Hypothalamus (tissue), 51 donors: ENCODE data around the gene MPP3.

Source experiments
- DNase-seq, 51 donors: peaks; one replicate each; lab custom pipeline; 2025; lab: John Stamatoyannopoulos, UW

MPP3 gene

DNA sequence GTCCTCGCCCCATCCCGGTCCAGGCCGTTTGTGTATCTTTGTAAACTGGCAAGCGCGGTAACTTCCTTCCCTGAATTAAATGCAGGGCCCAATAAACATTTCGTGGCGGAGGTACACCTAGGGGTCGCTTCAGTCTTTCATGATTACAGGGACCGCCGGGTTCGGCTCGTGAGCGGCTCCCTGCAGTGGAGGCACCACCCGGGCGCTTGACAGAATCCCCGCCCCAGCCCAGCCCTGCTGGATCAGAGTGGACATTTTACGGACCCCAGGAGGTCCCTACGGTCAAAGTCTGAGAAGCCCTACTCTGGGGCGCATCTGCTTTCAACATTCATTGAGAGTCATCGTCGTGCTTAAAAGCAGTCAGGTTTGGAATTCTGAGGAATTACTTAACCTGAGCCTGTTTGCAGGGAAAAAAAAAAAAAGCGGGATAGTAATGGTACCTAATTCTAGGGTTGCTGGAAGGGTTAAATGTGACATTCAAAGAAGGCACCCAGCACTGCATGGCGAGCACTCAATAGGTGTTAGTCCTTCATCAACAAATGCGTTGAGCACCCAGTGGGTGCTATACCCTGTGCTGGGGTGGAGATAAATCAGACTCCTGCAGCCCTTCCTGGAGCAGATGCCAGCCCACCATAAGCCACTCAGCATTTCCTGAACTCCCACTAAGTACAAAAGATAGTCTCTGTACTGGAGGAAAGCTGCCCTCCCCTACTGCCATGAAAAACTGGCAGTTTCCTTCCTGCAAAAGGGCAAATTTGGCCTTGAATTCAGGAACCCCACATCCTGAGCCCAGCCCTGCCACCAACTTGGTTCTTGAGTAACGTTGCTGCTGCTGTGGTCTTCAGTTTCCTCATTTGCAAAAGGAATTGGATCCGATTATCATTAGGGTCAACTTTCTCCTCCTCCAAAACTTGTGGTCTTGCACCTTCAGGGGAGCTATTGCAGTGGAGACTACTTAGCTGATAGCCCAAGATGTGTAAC is 53.5 kb downstream of the MPP3 start:
- DNase-seq = peak in 7 of 51 donors; percentile 39 to 71 (median 57)

- peak; percentile 19 to 96 (median 87) for DNase-seq
These were observed 54.4 kb downstream of the MPP3 start, which contains the start of gene DUSP3 for GRCh38 chr17:43778337-43779144. DUSP3 (minus strand) TSS chr17:43778977; CDS start chr17:43778924, 53 bp downstream.

DNA sequence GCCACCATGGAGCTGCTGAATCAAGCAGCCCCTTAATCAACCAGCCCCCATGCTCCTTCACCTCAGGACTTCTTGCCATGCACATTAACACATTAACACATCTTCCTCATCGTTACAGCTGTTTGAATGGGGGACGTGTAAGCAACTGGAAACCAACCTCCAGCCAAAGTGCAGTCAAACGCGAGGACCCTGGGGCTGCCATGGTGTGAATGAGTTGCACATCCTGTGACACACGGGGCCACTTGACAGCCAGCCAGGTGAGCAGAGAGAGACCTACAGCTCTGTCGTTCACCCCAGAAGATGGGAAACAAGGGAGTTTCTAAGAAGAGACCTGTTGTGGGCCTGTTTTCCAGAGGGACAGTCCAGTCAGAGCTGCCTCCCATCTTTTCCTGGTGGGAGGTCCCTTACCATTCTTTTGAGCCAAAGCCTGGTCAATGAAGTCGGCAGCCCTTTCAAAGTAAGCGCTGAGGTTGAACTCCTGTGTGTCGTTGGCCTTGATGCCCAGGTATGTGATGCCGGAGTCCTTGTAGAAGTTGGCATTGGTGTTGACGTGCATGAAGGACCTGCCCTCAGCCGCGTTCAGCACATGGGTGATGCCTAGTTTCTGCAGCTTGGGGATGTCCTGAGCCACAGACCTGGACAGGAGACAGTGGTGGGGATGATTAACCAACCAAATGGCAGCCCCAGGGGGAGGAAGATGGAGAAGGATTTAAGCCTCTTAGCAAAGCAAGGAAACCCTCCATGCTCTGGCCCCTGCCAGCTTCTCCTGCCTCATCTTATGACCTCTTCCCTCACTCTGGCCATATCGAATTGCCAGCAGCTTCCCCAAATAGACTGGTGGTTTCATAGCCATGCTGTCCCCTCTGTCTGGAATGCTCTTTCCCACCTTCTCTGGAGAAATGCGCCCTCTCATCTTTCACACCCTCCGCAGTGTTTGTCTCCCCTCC is 58.4 kb downstream of the MPP3 start:
- DNase-seq = no peak

DNA sequence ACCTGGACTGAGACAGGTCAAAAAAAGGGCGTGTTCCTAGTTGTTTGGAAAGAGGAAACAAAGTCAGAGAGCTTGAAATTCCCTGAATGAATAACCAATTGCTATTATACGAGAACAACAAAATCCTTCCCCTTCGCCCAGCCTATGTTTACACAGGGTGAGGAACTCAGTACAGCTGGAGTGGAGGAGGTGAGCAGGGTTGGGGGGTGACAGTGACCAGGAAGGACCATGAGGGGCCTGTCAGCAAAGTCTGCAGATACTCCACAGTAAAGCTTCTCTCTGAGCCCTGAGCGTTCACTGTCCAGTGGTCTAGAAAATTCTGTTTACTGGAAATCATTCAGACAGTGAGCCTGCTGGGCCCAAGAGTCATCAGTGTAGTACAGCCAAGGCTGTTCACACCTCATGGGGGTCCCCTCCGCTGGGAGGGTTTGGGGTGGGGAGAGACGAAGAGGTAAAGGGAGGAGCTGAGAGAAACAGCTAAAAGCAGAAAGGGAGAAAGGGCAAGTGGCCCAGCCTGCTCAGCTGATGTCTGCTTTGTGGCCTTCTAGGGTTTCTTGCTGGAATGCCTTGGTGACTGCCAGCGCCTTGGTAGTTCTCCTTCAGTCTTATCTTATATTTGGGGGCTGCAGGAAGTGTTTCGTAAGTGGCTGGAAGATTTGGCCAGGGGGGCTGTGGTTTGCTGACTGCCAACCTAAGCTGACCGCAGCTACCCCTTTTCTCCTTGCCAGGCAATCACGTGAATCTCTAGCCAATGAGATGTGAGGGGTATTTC is 59.9 kb downstream of the MPP3 start:
- peak in 6 of 51 donors; percentile 19 to 34 (median 24) for DNase-seq

- DNase-seq = no peak
These were observed 61.5 kb downstream of the MPP3 start for GRCh38 chr17:43771463-43771862.

GRCh38 chr17:43770957-43771356 is 62.0 kb downstream of the MPP3 start:
- DNase-seq = no peak

- DNase-seq = no peak
These were observed 63.1 kb downstream of the MPP3 start for GRCh38 chr17:43769859-43770258.

GRCh38 chr17:43769426-43769825 is 63.5 kb downstream of the MPP3 start:
- DNase-seq = no peak

GRCh38 chr17:43768943-43769342 is 64.0 kb downstream of the MPP3 start:
- no peak for DNase-seq

GRCh38 chr17:43768382-43768781 is 64.6 kb downstream of the MPP3 start:
- DNase-seq = peak in 18 of 51 donors; percentile 12 to 42 (median 22)

DNA sequence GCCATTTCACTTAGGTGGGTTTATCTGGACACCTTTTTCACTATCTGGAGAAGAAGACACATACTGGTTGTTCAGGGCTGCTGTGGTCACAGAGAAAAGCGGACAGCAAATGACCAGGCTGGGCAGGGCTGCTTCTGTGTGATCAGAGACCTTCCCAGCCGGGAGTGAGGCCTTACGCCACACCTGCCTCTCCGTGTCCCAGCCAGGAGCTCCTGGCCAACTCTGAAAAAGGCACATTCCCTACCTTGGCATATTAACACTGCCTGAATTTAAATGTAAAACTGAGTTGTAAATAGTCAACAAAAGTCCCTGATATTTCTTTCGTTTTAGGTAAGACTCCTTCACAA is 65.3 kb downstream of the MPP3 start:
- DNase-seq = no peak

DNA sequence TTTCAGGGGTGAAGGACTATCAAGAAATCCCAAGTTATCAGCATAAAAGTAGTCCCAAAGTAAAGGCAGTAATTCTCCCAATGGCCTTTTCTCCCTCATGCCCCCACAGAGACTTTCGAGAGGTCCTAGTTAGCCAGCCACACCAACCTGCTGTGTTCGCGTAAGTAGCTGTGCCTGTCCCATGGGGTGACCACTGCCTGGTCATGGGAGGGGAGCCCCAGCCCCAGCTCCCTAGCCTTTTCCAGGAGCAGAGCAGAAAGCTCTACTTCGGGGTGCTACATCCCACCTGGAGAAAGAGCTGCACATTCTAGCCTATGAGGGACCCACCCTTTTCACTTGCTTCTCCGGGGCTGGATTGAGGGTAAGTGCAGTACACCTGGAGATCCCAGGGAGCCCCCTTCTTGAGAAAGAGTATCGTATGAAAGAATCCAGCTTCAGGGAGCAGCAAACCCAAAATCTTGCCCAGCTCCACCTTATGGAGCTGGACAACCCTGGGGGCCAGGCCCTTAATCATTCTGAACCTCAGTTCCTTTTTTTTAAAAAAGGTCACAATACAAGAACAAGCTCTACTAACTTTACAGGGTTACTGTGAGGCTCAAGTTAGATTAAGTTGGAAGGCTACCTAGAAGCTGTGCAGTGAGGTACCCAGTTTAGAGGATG is 65.8 kb downstream of the MPP3 start:
- no peak for DNase-seq

DNA sequence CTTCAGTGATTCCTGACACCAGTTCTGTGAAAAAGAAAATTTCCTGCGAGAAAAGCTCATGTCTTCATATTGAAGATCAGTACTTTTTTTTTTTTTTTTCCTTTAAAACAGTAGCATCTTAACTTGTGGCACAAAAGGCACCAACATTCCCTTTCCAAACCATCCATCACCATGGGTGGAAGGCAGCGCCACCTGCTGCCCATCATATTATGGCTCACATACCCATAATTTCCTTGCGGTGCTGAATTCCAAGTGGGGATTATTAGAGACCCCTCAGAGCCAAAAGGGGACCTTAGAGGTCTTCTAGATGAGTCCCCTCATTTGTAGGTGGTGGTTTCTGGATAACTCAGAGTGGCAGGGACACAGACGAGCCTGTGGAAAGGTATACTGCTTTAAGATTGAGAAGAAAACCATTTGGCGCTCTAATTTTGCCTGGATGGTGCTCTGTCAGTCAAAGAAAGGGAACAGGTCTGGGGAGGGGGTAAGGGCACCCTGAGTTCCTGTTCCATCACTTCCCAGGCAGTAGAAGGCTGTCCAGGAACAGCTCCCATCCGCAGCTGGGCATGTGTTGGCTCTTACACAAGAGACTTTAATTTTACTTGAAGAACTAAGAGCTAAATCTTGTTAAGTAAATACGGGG is 66.4 kb downstream of the MPP3 start:
- peak in 18 of 51 donors; percentile 11 to 67 (median 46) for DNase-seq

- DNase-seq = peak in 50 of 51 donors; percentile 23 to 97 (median 78)
These were observed 72.6 kb downstream of the MPP3 start for GRCh38 chr17:43760254-43760852.

DNA sequence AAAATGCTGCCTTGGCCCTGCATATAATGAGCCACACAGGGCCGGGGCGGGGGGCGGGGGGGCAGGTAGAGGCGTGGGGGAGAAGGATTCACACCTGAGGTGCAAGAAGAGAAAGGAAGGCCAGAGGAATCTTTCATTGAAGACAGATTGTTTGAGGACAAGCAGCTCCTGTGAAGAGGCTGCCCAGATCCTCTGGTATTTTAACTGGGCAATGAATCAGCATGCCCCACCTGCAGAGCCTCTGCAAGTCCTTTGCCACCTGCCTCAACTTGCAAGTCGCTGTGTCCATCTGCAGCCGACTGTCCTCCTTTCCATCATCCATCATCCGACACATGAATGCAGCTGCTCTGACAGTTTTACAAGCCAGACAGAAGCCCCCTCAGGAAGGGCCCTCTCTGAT is 73.1 kb downstream of the MPP3 start:
- no peak for DNase-seq

DNA sequence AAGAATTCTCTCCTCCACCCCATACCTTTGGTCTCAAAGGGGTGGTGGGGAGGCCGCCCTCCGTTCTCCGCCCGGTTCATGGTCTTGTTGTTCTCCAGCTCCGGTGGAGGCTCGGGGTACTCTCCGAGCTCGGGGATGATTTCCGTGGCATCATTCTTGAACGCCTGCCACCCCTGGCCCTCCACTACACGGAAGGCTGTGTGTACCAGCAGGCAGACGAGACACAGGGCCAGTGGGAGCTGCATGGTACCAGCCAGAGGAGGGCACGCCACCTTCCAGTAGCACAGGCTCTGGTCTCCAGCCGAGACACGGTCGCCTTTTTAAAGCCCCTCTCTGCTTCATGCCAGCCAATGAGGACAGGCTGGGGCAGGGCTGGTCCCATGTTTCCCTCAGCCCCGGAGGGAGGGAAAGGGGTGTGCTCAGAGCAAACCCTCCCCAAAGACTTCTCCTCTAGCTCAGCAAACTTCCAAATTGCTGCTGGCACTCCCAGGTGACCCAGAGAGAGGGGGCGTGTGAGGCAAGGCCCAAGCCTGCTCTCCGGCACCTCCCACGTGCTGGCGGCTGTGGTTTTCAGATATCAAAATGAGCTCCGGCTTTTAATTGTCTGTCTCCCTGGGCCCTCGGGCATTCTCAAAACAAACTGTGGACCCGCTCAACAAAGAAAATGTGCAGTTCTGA is 74.3 kb downstream of the MPP3 start, which contains the start of gene SOST:
Gene SOST (minus strand): TSS at position 295 of the 678 bp plus-strand sequence. CDS start 50 bp downstream, at position 245.
- no peak for DNase-seq

GRCh38 chr17:43758086-43758485 is 74.9 kb downstream of the MPP3 start:
- DNase-seq = no peak
